K562 (cell line): ENCODE data around the gene PPM1M. TPM values are rescaled to one million over a fixed set of nuclear protein-coding genes. Genes with fewer than 3 reads are reported as not detected.

Experiments used
- ATF4 ChIP-seq: fragments of 450-650 bp; formaldehyde crosslinking; IDR thresholded peaks from 2 replicates; pipeline ENCODE4 v1.4.0; 2022; ENCODE audit warnings: mild to moderate bottlenecking, moderate library complexity
- CTCF ChIP-seq, 3 experiments: IDR thresholded peaks in 2 of 3; conservative IDR thresholded peaks in 1 of 3; 2 replicates each; pipeline ENCODE4 v1.5.1; 2011 to 2012; ENCODE audit warnings: low read length in 3 of 3, mild to moderate bottlenecking in 3 of 3, control low read depth in 2 of 3, improper control_type of control experiment in 1 of 3, inconsistent platforms in 1 of 3, low read depth in 1 of 3, mixed read lengths in 1 of 3, moderate library complexity in 1 of 3; ENCODE audit not compliant: insufficient read depth in 2 of 3
- E2F8 ChIP-seq: fragments of 450-650 bp; IDR thresholded peaks from 2 replicates; pipeline ENCODE4 v1.7.1; 2018; ENCODE audit warnings: mild to moderate bottlenecking, low read depth; ENCODE audit not compliant: partially characterized antibody
- GABPB2 ChIP-seq: fragments of 250-450 bp; sonication (Bioruptor Pico); conservative IDR thresholded peaks from 2 replicates; pipeline ENCODE4 v1.5.1; 2021; ENCODE audit warnings: mild to moderate bottlenecking
- HNRNPLL ChIP-seq: fragments of 200-400 bp; formaldehyde crosslinking; IDR thresholded peaks from 2 replicates; pipeline ENCODE4 v1.6.1; 2017; ENCODE audit warnings: low read length, low read depth, mild to moderate bottlenecking; ENCODE audit not compliant: poor library complexity, severe bottlenecking
- NELFE ChIP-seq: IDR thresholded peaks from 2 replicates; pipeline ENCODE4 v1.6.1; 2011; ENCODE audit warnings: mild to moderate bottlenecking; ENCODE audit not compliant: insufficient read depth, insufficient read length
- SNRNP70 ChIP-seq: fragments of 200-400 bp; formaldehyde crosslinking; optimal IDR thresholded peaks from 2 replicates; pipeline ENCODE3; 2017; ENCODE audit warnings: low read depth, low read length
- TAF1 ChIP-seq: IDR thresholded peaks from 2 replicates; pipeline ENCODE4 v1.6.1; 2011; ENCODE audit warnings: mild to moderate bottlenecking, low read length, moderate library complexity; ENCODE audit not compliant: insufficient read depth, control insufficient read depth, severe bottlenecking; ENCODE audit errors: extremely low read depth
- TBP ChIP-seq: optimal IDR thresholded peaks from 2 replicates; pipeline ENCODE3; 2011; ENCODE audit warnings: low read depth, low read length, improper control_type of control experiment
- TGIF2 ChIP-seq: sonication (generic); formaldehyde crosslinking; IDR thresholded peaks from 2 replicates; pipeline ENCODE4 v1.8.1; 2022; ENCODE audit warnings: mild to moderate bottlenecking, missing genetic modification reagents, moderate library complexity
- ZBTB11 ChIP-seq, 3 experiments: fragments of 200-800 bp in 1 of 3; fragments of 250-450 bp in 1 of 3; fragments of 450-650 bp in 1 of 3; sonication (Bioruptor Pico) in 1 of 3; sonication (Bioruptor generic) in 1 of 3; formaldehyde crosslinking in 1 of 3; IDR thresholded peaks; 2 replicates each; pipeline versions ENCODE4 v1.6.1 to v1.8.0; 2016 to 2022; ENCODE audit warnings: mild to moderate bottlenecking in 2 of 3, missing genetic modification characterization in 2 of 3, missing compliant biosample characterization in 1 of 3, moderate library complexity in 1 of 3
- ZBTB33 ChIP-seq: sonication (generic); formaldehyde crosslinking; IDR thresholded peaks from 2 replicates; pipeline ENCODE4 v1.8.1; 2023; ENCODE audit warnings: mild to moderate bottlenecking, missing genetic modification reagents
- ZNF695 ChIP-seq: fragments of 450-650 bp; formaldehyde crosslinking; IDR thresholded peaks from 2 replicates; pipeline ENCODE4 v1.4.0; 2020; ENCODE audit warnings: mild to moderate bottlenecking, moderate library complexity
- ZNF766 ChIP-seq: fragments of 200-800 bp; sonication (Bioruptor generic); conservative IDR thresholded peaks from 2 replicates; pipeline ENCODE4 v1.6.1; 2016; ENCODE audit warnings: missing genetic modification characterization, missing compliant biosample characterization
- polyA plus RNA-seq, 8 experiments: library from polyadenylated mRNA; depleted of rRNA in 4 of 8; stranded (reverse) in 5 of 8; unstranded in 3 of 8; fragments of >200 nt; fragmentation: Nextera tagmentation in 2 of 8; fragmentation: Illumina TruSeq in 1 of 8; extraction: Ambion mirVana in 2 of 8; extraction: Trizol in 1 of 8; gene quantifications; 2 replicates each; pipeline versions ENCODE4 v1.2.1 to v1.2.3, GENCODE V29; 2011 to 2014; ENCODE audit warnings: inconsistent platforms in 1 of 8, missing spikeins in 1 of 8
- total RNA-seq, 7 experiments: library from RNA; depleted of rRNA in 6 of 7; stranded (reverse); fragments of >200 nt in 6 of 7; fragmentation: Illumina TruSeq in 2 of 7; extraction: Trizol in 2 of 7; gene quantifications; 2 replicates each; pipeline versions ENCODE4 v1.2.1 to v1.2.3, GENCODE V29; 2011 to 2021; ENCODE audit warnings: low replicate concordance in 1 of 7

Gene PPM1M
- total and polyA plus RNA-seq, 9 of the 15 experiments (the other 6 are each of a cell fraction or from before 2014, with no cell fraction given): 1.4 to 9.2 (median 4.4) TPM

GRCh38 chr3:52278510-52279069, 33.0 kb downstream of the PPM1M start, which contains the start of gene WDR82 (continued):
- TF ChIP-seq TAF1 (peak; percentile 97), ZNF695 (CRISPR knock-in tag) (no peak), NELFE (no peak), TGIF2 (CRISPR knock-in tag) (0 out of 2 replicates have a peak, but pooled peaks have one; percentile 13), ZNF766 (CRISPR knock-in tag) (0 out of 2 replicates have a peak, but pooled peaks have one; percentile 39), ATF4 (peak; percentile 25; the same call in 1 of the 2 replicates), ZBTB33 (CRISPR knock-in tag) (0 out of 2 replicates have a peak, but pooled peaks have one; percentile 48), HNRNPLL (peak; percentile 9), E2F8 (peak; percentile 23), ZBTB11 (CRISPR knock-in tag; IDR thresholded peaks at IDR 0.05) (0 out of 6 replicates have a peak, but pooled peaks of 1 of the 3 experiments have one; percentile 39), CTCF (IDR thresholded peaks at IDR 0.05 in 2 of 3, conservative IDR thresholded peaks at IDR 0.05 in 1 of 3; ENCODE audit: insufficient read depth in 2 of 3, low read depth in 1 of 3, low read length in 3 of 3) (peak; percentile 42 to 54 (median 52); a peak in 4 of 6 replicates), GABPB2 (no peak), TBP (peak; percentile 81), SNRNP70 (no peak)
